Dedifferentiated amniotic fluid mesenchymal stem cell (primary cell): ENCODE results near the gene MAT2B.
"Not testable (repeated sequence)": the region's sequence is repeated elsewhere in the genome, so short reads cannot be mapped to it uniquely, and the experiment has no call there.

ENCODE experiments used
- DNase-seq: peaks from one replicate; pipeline ENCODE4 v3.0.0-alpha.2; 2016; ENCODE audit errors: extremely low spot score

The MAT2B gene

DNA sequence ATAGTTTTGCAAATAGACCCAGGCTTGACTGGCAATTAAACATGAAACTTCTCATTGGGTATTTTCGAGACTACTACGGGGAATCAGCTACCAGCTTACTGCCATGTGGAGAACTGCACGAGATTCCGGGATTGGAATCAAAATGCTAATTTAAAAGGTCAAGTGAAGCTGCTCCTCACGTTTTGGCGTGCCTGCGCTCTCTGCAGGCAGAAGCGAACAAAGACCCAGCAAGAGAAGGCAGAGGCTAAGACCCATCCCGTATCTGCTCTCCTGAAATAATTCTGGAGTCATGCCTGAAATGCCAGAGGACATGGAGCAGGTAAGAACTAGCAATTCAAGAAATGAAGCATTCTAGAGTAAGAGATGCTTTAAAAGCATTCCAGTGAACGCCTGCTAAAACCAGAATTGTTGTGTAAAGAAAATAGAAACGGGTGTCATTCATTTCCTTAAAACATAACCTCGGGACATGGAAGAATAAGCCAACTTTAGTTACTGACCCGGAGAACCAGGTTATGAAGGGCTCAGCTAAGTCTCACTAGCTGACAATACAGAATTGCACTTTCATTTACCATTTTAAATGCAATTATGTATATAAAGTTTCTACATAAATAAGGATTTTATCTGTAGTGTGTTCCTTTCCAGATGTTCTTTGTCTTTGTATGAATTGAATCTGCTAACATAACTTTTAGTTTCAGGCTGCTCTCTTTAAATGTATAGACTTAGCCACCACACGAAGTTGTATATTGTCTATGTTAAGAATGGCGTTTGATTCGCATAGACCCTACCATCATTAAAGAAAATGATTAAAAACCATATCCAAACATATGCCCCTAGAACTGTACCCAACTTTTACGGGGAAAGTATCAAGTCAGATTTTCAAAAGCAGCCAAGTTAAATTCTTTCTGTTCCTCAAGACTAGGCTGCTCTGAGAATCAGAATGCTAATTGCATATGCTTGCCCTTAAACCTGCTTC lies 2.0 kb upstream of the MAT2B start:
- DNase-seq = peak; percentile 84

DNA sequence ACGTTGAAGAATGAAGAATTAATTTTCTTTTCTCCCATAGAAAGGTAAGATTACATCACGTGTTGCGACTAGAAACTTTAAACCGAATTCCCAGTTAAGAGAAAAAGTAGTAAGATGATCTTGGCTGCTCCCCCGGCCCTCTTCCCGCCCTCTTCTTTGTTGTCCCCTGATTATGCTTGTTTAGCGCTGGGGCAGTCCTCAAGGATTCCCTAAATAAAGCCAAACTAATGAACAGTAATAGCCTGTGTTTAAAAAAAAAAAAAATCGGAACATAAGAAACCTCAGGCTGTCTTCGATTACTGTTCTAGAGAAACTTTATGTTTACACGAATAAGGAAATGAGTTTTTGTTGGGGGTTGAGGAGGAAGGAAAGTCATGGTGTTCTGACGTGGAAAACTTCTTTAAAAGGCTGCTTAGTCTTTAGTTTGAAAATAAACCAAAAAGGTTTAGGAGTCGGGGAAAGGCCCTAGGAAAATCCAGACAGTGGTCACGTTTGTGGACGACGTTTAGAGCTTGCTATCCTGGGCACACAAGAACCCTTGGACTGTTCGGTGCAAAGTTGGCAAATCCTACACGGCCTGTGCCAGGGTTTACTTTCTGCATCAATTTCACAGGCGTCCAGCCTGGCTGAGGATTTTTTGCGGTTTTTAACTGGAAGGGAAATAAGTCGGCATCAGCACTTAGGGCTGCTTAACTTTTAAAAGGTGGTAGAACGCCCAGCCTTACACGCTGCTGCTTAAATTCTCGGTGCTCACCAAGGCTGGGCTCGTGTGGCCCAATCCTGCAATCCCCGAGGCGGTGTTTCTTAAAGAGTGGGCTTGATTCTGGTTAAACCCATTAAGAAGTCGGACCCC lies 1.1 kb upstream of the MAT2B start:
- peak; percentile 28 for DNase-seq

DNA sequence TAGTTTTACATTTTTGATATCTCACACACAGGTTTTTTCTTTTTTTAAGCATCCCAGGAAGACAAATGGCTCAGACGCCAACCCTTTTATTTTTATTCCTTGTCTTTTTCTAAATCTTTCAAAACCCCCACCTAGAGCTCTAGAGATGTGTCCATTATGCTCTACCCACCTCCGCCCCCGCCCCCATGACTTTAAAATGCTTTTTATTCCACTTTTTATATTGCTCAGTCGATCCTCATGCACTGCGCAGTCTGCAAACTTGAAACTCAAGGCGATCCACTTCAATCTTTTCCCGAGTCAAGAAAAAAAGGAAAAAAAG lies 411 bp upstream of the MAT2B start:
- DNase-seq = no peak

DNA sequence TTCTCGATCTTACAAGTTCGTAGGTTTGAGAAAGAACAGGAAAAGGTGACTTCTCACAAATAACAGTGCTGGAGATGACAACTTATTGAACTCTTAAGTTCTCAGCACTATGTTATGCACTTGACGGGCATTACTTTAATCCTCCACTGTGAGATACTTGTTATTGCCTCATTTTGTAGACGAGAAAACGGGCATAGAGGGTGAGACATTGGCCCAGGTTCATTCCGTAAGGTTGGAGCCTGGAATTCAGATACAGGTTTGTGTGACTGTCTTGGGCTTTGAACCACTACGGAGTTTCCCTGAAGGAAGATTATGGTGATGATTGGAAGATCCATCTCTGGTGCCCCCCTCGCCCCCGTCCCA lies 657 bp downstream of the MAT2B start:
- DNase-seq = no peak

DNA sequence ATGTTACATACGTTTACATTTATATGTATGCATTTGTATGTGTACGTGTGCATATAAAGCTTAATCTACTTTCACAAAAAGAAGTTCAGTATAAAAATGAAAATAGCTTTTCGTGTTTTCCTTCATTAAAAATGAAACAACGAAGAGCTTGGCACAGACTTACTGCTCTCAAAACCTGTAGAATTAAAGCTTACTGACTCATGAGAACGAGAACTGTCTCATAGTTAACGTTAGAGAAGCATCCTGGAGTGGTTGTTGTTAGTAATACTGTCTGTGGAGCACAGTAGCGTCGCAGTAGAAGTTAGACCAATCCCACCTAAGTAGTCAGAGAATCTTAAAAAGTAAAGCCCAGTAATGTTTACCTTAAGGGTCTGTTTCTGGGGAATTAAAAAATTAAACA lies 1.3 kb downstream of the MAT2B start:
- peak; percentile 39 for DNase-seq

DNA sequence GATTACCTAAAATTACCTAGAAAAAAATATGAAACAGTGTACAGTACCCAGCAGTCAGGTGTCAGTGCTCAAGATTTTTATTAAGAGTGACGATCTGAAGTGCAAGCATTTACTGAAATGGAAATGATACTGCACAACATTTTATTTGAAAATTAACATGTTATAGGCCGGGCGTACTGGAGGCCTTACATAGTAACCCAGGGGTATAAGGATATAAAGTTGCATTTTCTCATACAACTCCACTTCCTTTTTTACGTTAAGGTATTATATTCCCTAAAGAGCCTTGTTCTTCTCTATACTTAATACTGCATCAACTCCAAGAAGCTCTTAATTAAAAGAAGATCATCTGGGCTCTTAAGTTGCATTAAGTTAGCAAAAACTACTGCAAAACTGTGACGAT lies 3.3 kb downstream of the MAT2B start:
- DNase-seq = no peak

DNA sequence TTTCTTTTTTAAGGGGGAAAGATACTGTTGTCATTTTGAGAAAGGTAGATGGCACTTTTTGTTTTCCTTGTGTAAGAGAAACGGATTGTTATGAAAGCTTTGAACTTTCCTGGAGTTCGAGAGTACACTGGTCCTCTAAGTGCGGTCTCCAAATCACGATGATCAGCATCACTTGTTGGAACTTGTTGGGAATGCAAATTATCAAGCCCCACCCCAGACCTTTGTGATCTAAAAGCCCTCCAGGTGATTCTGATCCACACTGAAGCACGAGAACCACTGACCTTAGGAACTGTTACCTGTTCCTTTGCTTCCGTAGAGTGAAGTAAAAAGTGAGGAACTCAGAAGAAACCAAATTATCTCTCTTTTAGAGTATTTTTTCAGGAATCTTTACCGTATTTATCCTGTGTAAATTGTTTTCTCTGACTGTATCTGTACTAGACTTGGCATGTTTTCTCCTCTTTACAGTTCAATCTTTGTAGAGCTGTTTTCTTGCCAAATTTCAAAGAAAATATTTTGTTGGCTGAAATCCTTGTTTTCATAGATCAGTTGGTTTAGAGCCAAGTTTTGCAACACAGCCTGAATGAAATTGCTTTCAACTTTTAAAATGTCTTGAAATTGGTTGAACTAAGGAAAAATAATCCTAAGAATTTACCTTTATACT lies 4.0 kb downstream of the MAT2B start:
- peak; percentile 83 for DNase-seq

DNA sequence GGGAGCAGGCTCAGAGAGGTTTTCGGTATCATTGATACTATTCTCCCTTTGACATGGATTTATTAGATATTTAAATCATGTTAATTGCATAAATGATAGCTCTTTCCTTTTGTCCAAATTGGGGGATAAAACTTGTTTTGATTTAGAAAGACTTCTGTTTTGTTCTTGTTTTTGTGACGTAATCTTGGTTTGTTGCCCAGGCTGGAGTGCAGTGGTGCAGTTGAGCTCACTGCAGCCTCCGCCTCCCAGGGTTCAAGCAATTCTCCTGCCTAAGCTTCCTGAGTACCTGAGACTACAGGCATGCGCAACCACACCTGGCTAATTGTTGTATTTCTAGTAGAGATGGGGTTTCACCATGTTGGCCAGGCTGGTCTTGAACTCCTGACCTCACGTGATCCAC lies 7.1 kb downstream of the MAT2B start:
- DNase-seq = no peak

DNA sequence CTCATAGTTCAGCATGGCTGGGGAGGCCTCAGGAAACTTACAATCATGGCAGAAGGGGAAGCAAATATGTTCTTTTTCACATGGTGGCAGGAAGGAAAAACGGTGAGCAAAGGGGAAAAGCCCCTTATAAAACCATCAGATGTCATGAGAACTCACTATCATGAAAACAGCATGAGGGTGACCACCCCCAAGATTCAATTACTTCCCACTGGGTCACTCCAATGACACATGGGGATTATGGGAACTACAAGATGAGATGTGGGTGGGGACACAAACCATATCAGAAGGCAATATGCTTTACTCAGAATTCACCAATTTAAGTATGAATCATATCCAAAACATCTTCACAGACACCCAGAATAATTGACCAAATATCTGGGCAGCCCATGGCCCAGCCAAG lies 19.7 kb downstream of the MAT2B start:
- DNase-seq = no peak

DNA sequence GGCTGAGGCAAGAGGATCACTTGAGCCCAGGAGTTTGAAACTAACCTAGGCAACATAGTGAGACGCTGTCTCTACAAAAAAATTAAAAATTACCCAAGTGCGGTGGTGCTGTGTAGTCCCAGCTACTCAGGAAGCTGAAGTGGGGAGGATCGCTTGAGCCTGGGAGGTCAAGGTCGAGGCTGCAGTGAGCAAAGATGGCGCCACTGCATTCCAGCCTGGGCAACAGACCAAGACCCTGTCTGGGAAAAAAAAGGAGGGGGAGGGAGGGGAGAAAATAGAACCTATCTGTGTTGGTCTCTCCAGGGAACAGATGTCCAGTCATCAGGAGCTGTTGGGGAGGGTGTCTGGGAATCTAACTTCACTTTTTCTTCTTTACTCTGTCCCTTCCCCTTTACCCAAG lies 24.3 kb downstream of the MAT2B start:
- DNase-seq = no peak

DNA sequence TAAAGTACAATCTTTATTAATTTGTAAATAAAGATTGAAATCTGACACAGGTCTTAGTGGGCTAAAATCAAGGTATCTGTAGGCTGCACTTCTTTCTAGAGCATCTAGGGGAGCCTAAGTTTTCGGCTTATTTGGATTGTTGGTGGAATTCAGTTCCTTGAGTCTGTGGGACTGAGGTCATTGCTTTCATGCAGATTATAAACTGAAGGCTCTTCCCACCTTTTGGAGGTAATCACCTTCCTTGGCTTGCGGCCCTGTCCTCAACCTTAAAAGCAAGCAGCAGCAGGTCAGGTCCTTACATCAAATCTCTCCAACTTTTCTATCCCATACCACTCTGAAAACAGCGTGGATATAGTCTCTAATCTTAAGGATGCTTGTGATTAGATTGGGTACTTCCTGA lies 25.9 kb downstream of the MAT2B start:
- DNase-seq = no peak

DNA sequence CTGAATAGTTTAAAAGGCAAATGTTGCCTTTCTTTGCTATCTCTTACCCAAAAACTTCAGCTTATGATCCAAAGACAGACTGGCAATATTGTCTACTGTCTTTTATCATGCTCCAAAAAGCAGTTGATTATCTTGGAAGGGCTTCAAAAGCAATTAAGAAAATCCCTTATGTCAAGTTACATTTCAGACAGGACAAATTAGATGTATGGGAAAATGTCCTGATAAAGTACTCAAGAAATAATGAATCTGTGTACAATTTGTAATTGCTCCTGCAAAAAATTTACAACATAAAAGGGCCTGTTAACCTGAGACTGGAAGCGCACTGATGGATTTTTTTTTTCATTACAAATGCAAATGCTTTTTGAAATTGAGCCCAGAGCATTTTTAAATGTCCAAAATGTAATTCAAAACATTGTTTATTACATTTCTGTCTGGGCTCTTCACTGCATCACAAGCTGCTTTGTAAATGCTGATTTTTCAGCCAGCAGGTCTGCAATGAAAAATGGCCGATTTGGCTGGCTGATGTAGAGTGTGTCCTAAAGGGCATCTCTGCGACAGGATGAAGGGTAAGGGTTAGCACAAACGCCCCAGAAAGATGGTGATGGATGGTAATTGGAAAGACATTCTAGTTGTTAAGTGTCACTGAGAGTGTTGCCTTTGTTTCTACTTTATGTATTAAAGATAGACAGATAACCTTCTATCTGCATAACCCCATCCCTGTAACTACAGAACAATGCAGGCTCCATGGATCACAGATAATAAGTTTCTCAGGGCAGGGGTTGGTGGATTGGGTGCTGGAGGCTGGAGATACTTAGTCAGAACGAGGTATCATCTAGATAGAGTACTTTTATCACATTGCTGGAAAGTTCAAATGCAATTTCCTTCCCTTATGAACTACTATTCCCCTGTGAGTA lies 27.0 kb downstream of the MAT2B start:
- no peak for DNase-seq

DNA sequence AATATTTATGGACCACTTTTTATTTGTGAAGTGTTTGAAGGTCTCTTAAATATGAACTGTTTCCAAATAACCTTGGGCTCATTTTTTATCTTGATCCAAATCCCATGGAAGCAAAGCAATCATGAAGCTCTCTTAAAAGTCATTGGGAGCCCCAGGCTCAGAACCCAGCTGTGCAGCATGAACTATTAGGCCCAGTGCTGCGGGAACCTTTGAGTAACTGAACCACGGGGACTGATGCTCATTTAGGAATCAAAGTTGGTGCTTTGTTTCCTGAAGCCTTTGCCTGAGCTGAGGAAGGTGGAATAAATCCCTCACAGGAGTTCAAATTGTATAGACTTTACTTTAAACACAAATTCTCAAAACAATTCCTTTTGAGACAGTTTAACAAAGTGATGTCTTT lies 27.8 kb downstream of the MAT2B start:
- no peak for DNase-seq

DNA sequence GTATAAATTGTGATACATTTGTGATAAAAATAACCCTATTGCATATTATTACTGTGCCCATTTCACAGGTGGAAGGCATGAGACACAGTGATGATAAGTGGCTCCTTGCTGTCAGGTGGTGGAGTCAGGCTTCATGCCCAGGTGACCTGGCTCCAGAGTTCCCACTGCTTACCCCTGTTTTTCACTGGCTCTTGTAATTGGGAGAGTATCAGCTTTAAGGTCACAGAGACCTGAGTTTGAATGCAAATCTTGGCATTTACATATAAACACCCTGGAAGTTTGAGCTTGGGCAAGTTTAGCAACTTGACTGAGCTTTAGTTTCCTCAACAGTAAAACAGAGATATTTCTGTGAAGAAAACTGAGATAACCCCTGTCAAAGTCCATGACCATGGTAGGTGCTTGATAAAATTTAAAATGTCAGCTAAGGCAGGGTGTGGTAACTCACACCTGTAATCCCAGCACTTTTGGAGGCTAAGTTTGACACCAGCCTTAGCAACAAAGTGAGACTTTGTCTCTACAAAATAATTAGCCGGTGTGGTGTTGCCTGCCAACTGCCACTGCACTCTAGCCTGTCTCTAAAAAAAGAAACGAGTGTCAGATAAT lies 29.2 kb downstream of the MAT2B start:
- DNase-seq = no peak

DNA sequence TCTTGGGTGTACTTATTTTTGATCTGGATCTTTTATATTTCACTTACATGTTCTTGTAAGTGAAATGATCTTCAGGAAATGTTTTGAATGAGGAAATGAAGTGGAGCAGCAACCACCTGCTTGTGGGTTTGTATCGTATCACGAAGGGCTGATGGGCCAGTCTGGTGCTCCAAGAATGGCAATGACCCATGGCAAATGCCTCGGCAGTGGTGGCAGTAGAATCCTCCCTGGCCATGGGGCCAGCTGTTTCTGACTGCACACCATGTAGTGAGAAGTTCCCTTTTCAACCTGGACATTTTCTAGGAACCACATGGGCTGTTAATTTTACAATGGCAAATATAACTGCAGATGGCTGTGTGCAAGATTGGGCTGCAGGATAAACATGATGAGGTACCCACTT lies 29.9 kb downstream of the MAT2B start:
- no peak for DNase-seq

DNA sequence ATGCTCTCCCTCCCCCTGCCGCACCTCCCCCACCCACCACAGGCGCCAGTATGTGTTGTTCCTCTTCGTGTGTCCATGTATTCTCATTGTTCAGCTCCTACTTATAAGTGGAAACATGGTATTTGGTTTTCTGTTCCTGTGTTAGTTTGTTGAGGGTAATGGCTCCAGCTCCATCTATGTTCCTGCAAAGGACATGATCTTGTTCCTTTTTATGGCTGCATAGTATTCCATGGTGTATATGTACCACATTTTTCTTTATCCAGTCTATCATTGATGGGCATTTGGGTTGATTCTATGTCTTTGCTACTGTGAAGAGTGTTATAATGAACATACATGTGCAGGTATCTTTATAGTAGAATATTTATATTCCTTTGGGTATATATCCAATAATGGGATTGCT lies 31.0 kb downstream of the MAT2B start:
- DNase-seq = not testable (repeated sequence)

DNA sequence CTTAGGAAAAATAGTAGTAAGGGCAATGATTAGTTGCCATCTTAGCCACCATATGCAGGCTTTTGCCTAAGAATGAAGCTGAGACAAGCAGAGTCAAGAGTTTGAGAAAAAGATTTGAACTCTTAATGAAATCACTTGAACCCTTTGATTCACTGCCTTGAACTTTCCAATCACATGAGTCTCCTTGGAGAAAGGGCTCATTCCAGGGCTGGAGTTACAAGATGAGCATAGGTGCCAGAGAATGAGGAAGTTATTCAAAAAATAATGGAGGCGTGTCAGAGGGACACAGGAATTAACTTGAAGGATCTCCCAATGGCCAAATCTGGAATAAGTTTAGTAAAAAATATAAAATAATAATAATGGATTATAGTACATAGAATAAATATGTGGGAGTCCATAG lies 35.3 kb downstream of the MAT2B start:
- no peak for DNase-seq

DNA sequence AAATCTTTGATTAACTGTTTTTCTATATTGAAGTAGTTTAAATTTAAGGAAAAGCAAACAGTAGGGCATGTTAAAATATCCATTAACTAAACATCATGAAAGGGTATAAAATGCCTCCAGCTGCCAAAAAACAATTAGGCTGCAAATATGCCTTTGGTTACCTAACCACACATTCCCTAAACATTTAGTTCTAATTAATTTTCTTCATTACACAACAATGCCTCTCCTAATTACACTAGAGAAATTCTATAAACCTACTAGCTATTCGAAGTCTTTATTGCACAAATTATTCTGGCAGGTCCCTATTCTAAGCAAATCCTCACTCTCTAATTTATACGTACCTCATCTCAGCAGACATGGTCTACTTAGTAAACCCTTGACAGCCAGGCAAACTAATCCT lies 37.4 kb downstream of the MAT2B start:
- DNase-seq = no peak

DNA sequence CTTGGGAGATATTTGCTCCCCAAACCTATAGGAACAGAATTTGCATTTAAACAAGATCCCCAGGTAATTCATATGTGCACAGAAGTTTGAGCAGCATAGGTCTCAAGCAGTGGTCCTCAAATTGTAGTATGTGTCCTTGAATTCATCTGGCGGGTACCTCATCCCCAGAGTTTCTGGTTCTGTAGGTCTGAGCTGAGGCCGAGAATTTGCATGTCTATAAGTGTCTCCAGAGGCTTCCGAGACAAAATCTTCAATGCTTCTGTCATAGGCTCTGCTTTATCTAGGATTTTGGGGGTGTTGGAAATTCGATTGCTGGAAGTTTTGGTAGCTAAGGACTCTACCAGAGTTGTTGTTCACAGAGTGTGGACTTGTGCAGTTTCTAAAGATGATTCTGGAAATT lies 38.6 kb downstream of the MAT2B start:
- DNase-seq = no peak

DNA sequence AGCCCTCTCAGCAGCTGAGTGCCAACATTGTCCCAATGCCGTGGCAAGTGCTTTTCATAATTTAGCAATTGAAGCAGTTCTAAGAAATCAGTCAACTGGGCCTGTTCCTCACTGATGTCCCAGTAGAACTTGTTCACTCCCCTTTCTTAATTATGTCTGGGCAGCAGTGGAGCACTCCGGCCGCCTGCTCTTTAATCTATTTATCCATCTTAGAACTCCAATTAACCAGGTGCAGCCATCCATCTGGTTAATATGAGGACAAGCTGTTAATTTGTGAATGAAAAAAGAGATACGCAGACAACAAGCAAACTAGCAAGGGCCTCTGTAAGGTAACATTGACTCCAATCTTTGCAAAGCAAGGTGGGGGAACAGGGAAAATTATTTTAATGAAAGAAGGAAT lies 39.4 kb downstream of the MAT2B start:
- DNase-seq = no peak

DNA sequence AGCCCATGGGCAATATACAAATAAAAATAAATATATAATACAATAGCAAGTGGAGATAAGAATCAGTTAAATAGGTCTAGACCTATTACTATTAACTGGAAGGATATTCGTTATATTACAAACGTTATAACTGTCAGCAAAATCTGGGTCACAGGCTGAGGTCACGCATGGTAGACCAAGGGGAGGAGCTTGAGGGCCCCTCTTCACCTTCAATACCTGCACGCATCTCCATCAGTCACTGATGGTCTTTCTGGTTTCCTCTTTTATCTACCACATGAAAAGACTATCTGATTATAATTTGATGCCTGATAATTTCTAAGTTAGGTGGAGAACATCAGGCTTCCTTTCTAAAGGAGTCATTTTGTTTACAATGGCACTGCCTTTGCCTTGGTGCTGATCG lies 43.2 kb downstream of the MAT2B start:
- DNase-seq = no peak
